GM12873 (cell line): ENCODE results near the gene FGG.

ENCODE experiments used
- CTCF ChIP-seq: IDR thresholded peaks from 2 replicates; pipeline ENCODE4 v1.5.1; 2012; ENCODE audit warnings: low read depth, mild to moderate bottlenecking, moderate library complexity, low read length, control low read depth; ENCODE audit not compliant: insufficient read depth; ENCODE audit errors: missing control alignments

FGG gene

DNA sequence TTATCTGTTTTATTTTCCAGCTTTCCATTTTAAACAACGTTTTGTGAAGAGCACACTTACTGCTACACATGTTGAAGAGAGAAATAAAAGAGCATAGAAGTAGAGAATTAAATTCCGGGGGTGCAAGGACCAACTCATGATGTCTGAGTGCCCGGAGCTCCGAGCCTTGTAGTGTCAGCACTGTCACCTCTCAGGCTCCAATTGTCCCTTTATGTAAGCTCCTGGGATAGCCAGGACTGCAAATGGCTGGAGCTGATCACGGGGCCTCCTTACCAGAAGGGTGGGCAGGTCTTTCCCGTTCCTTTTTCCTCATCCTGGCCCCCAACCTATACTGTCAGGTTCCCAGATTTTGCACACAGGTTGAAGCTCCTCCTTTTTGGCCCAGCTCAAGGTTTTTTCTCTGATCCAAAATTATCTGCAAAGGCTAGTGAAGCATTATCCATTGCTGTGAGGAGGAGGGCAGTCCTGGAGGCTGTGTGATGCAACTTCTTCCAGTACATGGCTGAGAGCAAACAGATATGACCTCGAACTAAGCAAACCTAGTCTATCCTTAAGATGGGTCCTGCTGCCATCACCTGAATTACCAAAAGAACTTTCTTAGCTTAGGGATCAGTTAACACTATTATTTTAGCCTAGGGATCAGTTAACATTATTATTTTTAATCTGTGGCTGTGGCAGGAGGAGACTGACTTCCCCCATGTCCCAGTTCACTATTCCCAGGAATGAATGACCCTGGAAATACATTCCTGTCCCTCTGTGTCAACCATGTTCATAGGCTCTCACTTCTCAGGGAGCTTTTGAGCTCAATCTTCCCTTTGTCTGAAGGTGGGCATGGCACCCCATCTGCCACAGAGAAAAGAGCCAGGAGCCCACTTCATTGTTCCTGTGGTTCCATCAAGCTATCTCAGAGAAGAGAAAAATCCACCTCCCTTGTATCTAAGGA lies at the start of gene FGG:
FGG (minus strand) TSS at position 185 of the 943 bp plus-strand sequence; CDS start at position 138, 47 bp downstream.
- TF ChIP-seq CTCF, result no peak

GRCh38 chr4:154660052-154660451 lies 47.6 kb upstream of the FGG start:
- no peak for TF ChIP-seq CTCF

DNA sequence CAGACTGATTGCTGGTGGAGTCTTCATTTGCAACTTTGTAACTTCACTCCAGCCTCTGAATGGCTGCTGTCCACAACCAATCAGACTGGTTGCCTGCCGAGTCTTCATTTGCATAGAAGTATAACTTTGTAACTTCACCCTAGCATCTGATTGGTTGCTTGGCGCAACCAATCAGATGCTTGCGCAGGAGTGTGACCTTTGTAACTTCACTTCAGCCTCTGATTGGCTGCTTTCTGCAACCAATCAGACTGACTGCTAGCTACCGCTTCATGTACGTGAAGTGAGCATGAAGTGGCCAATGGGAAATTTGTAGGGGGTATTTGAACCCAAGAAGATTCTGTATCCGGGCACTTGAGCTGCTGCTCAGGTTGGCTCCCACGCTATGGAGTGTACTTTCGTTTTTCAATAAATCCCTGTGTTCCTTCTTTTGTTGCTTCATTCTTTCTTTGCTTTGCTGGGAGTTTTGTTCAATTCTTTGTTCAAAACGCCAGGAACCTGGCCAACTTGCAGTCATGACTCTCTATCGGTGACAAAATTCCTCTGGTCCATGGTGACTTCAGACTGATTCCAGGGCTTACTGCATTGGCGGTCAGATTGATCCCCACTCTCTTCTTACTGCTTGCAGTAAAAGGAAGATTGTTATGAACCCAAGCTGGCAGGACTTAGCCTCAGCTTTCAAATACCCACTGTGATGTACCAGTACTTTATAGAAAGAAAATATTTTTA lies 46.4 kb upstream of the FGG start:
- TF ChIP-seq CTCF, result no peak

DNA sequence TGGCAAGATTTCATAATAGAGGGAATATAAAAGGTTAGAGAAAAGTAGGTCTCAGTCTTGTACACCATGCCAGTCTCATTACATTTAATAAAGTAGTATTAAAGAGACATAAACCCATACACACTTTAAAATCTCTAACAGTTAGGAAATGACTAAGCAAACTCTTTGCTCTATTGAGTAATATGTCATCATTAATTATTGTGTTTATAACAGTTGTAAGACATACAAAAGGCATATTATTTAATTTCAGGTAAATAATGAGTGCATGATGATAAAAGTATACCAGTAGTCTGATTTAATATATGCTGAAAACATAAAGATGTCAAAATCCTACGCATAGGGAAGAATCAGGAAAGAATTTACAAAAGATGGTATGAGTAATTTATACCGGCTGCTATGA lies 31.0 kb upstream of the FGG start:
- no peak for TF ChIP-seq CTCF

DNA sequence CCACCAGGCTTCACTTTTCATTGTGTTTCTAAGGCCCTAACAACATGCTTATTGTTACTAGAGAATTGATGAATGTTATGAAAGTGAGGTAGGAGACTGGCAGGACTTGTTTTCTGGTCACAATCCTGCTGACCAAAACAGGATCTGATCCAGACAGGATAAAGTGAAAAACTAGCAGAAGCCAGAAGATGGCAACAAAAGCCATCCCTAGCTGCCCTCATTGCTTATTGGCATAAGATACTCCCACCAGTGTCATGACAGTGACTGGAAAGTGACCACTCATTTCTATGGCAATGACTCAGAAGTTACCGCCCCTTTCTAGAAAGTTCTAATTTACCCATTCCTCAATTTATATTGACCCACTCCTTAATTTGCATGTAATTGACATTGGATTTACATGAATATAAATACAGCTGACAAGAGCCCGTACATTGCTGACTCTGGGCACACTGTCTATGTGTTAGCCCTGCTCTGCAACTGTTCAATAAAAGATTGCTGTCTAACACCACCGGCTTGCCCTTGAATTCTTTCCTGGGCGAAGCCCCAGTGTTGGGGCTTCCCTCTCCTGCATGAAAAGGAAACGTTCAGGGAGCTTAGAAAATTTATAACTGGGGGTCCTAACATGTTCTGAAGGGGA lies 30.0 kb upstream of the FGG start:
- no peak for TF ChIP-seq CTCF

- no peak for TF ChIP-seq CTCF
Measured at GRCh38 chr4:154640999-154641398, 28.5 kb upstream of the FGG start.

- TF ChIP-seq CTCF, result no peak
Measured at GRCh38 chr4:154634058-154634457, 21.6 kb upstream of the FGG start.
